ENCODE data around the gene TEAD4. TPM values are rescaled to one million over a fixed set of nuclear protein-coding genes. Genes with fewer than 3 reads are reported as not detected.

Gene TEAD4
- total RNA-seq, 1 donor = 15.2 TPM

DNA sequence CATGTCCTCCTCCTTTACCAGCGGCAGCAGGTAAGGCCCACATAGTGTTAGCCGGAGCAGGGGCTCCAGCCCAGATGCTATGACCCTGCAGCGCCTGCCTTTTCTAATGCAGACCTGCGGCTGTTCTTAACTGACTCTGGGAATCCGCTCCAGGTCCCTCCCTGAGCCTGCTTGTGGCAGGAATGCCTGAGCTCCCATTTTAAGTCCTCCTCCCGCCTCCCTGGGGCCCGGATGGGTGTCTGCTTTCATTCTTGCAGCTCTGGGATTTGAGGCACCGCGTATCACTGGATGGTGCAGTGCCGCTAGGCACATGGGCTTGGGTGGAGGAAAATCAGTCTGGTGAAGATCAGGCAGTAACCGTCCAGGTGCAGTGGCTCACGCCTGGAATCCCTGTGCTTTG is 125.5 kb downstream of the TEAD4 start:
- peaks cover 6% of the 10 kb centered on the region for H4K20me1 ChIP-seq (ENCODE audit: insufficient read depth, low read length)
- TF ChIP-seq, protein P1, sequence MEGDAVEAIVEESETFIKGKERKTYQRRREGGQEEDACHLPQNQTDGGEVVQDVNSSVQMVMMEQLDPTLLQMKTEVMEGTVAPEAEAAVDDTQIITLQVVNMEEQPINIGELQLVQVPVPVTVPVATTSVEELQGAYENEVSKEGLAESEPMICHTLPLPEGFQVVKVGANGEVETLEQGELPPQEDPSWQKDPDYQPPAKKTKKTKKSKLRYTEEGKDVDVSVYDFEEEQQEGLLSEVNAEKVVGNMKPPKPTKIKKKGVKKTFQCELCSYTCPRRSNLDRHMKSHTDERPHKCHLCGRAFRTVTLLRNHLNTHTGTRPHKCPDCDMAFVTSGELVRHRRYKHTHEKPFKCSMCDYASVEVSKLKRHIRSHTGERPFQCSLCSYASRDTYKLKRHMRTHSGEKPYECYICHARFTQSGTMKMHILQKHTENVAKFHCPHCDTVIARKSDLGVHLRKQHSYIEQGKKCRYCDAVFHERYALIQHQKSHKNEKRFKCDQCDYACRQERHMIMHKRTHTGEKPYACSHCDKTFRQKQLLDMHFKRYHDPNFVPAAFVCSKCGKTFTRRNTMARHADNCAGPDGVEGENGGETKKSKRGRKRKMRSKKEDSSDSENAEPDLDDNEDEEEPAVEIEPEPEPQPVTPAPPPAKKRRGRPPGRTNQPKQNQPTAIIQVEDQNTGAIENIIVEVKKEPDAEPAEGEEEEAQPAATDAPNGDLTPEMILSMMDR (IDR thresholded peaks at IDR 0.05; ENCODE audit: extremely low read depth, low read depth, low read length) = no peak
- no peak overlapping the region for H2AFZ ChIP-seq (ENCODE audit: low read length)
- no peaks in the 10 kb centered on the region for H3K27me3 ChIP-seq (ENCODE audit: insufficient read depth, low read length)
- peak; percentile 11 for DNase-seq (ENCODE audit: insufficient read length, low spot score, missing footprints)
- H3K4me2 ChIP-seq (ENCODE audit: insufficient read depth, low read length) = no peak overlapping the region
- H3K27ac ChIP-seq (ENCODE audit: low read depth, low read length) = no peak overlapping the region
- no peak overlapping the region for H3K4me3 ChIP-seq (ENCODE audit: insufficient read depth, low read length)
- H3K79me2 ChIP-seq (ENCODE audit: insufficient read depth, low read length) = no peaks in the 10 kb centered on the region
- no peaks in the 10 kb centered on the region for H3K4me1 ChIP-seq (ENCODE audit: insufficient read depth, low read length)
- no peaks in the 10 kb centered on the region for H3K9me3 ChIP-seq (ENCODE audit: low read depth, low read length)
- no peaks in the 10 kb centered on the region for H3K36me3 ChIP-seq (ENCODE audit: insufficient read depth, low read length)

GRCh38 chr12:3085341-3086139 is 126.3 kb downstream of the TEAD4 start:
- TF ChIP-seq, protein P1 (IDR thresholded peaks at IDR 0.05; ENCODE audit: extremely low read depth, low read depth, low read length) = no peak
- H2AFZ ChIP-seq (ENCODE audit: low read length) = no peak overlapping the region
- no peaks in the 10 kb centered on the region for H3K79me2 ChIP-seq (ENCODE audit: insufficient read depth, low read length)
- H3K9me3 ChIP-seq (ENCODE audit: low read depth, low read length) = no peaks in the 10 kb centered on the region
- H3K27me3 ChIP-seq (ENCODE audit: insufficient read depth, low read length) = no peaks in the 10 kb centered on the region
- no peak overlapping the region for H3K4me3 ChIP-seq (ENCODE audit: insufficient read depth, low read length)
- peak; percentile 36 for DNase-seq (ENCODE audit: insufficient read length, low spot score, missing footprints)
- no peaks in the 10 kb centered on the region for H3K4me1 ChIP-seq (ENCODE audit: insufficient read depth, low read length)
- no peak overlapping the region for H3K27ac ChIP-seq (ENCODE audit: low read depth, low read length)
- H4K20me1 ChIP-seq (ENCODE audit: insufficient read depth, low read length) = peaks cover 6% of the 10 kb centered on the region
- no peaks in the 10 kb centered on the region for H3K36me3 ChIP-seq (ENCODE audit: insufficient read depth, low read length)
- no peak overlapping the region for H3K4me2 ChIP-seq (ENCODE audit: insufficient read depth, low read length)

DNA sequence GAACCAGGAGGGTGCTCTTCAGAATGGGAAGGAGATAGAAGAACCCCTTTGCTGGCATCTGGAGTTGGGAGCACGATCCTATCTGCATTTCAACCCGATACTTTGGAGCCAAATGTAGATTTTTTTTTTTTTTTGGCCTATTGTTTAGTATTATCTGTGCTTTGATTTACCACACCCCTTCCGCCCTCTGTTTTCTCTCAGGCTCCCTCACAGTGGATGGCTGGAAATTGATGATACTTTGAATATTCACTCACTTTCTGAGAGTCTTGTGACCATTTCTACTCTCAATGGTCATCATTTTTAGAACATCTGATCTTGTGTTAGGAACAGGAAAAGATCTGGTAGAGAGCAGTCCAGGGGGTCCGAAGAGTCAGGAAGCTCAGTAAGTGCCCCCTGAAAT is 127.0 kb downstream of the TEAD4 start:
- Histone ChIP-seq H3K4me2 (ENCODE audit: insufficient read depth, low read length) (no peak overlapping the region), H4K20me1 (ENCODE audit: insufficient read depth, low read length) (peaks cover 2% of the 10 kb centered on the region), H2AFZ (ENCODE audit: low read length) (no peak overlapping the region), H3K4me1 (ENCODE audit: insufficient read depth, low read length) (no peaks in the 10 kb centered on the region), H3K27me3 (ENCODE audit: insufficient read depth, low read length) (no peaks in the 10 kb centered on the region), H3K4me3 (ENCODE audit: insufficient read depth, low read length) (no peak overlapping the region), H3K36me3 (ENCODE audit: insufficient read depth, low read length) (no peaks in the 10 kb centered on the region), H3K79me2 (ENCODE audit: insufficient read depth, low read length) (no peaks in the 10 kb centered on the region), H3K27ac (ENCODE audit: low read depth, low read length) (no peak overlapping the region), H3K9me3 (ENCODE audit: low read depth, low read length) (no peaks in the 10 kb centered on the region)
- TF ChIP-seq, protein P1 (IDR thresholded peaks at IDR 0.05; ENCODE audit: extremely low read depth, low read depth, low read length) = no peak
- DNase-seq (ENCODE audit: insufficient read length, low spot score, missing footprints) = peak; percentile 23

DNA sequence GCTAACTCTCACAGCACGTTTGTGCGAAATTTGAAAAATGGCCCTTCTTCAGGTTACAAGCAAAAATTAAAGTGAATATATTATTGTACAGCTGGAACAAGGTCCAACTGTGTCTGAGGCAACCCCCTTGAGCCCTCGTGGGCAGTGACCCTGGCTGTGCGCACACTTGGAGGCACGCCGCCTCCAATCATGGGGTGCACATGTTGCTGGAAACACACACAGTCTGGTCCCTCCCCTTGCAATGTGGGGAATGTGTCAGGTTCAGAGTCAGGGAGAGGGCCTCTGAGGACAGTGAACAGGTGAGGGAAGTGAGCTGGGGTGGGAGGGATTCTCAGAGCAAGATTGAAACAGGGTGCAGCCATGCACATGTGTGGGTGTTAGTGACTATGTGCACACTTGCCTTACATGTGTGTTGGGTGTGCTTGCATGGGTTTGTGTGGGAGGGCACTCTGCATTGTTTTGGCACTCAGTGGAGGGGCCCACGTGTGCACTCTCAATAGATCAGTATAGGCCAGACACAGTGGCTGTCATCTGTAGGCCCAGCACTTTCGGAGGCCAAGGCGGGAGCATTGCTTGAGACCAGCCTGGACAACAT is 127.6 kb downstream of the TEAD4 start:
- TF ChIP-seq, protein P1 (IDR thresholded peaks at IDR 0.05; ENCODE audit: extremely low read depth, low read depth, low read length) = no peak
- no peak overlapping the region for H2AFZ ChIP-seq (ENCODE audit: low read length)
- no peak for DNase-seq (ENCODE audit: insufficient read length, low spot score, missing footprints)
- H3K9me3 ChIP-seq (ENCODE audit: low read depth, low read length) = no peaks in the 10 kb centered on the region
- H3K4me2 ChIP-seq (ENCODE audit: insufficient read depth, low read length) = no peak overlapping the region
- H3K79me2 ChIP-seq (ENCODE audit: insufficient read depth, low read length) = no peaks in the 10 kb centered on the region
- no peaks in the 10 kb centered on the region for H4K20me1 ChIP-seq (ENCODE audit: insufficient read depth, low read length)
- H3K36me3 ChIP-seq (ENCODE audit: insufficient read depth, low read length) = no peaks in the 10 kb centered on the region
- no peaks in the 10 kb centered on the region for H3K4me1 ChIP-seq (ENCODE audit: insufficient read depth, low read length)
- no peak overlapping the region for H3K4me3 ChIP-seq (ENCODE audit: insufficient read depth, low read length)
- no peak overlapping the region for H3K27ac ChIP-seq (ENCODE audit: low read depth, low read length)
- H3K27me3 ChIP-seq (ENCODE audit: insufficient read depth, low read length) = no peaks in the 10 kb centered on the region

Data from osteoblast (primary cell).